Measurements from ENCODE around the gene ZC3H15. TPM values are rescaled to one million over a fixed set of nuclear protein-coding genes. Genes with fewer than 3 reads are reported as not detected.

ZC3H15 gene
- total and polyA plus RNA-seq, 11 donors: 28.8 to 50.6 (median 31.5) TPM

- intact Hi-C loops (cut with DNase I): no loop called here
- Histone ChIP-seq H3K9me3 (no peaks in the 10 kb centered on the region), H3K27me3 (no peaks in the 10 kb centered on the region), H3K4me1 (peaks cover 0 to 35% (median 14%) of the 10 kb centered on the region in 12 donors), H3K36me3 (no peaks in the 10 kb centered on the region), H3K4me3 (no peak overlapping the region), H3K27ac (peak overlapping the region in 6 of 12 donors; percentile 5 to 70 (median 46))
- TF ChIP-seq POLR2A (IDR thresholded peaks at IDR 0.05): no peak
- TF ChIP-seq, protein P1, sequence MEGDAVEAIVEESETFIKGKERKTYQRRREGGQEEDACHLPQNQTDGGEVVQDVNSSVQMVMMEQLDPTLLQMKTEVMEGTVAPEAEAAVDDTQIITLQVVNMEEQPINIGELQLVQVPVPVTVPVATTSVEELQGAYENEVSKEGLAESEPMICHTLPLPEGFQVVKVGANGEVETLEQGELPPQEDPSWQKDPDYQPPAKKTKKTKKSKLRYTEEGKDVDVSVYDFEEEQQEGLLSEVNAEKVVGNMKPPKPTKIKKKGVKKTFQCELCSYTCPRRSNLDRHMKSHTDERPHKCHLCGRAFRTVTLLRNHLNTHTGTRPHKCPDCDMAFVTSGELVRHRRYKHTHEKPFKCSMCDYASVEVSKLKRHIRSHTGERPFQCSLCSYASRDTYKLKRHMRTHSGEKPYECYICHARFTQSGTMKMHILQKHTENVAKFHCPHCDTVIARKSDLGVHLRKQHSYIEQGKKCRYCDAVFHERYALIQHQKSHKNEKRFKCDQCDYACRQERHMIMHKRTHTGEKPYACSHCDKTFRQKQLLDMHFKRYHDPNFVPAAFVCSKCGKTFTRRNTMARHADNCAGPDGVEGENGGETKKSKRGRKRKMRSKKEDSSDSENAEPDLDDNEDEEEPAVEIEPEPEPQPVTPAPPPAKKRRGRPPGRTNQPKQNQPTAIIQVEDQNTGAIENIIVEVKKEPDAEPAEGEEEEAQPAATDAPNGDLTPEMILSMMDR (IDR thresholded peaks at IDR 0.05): no peak
- ATAC-seq (peak in 3 of 4 donors; percentile 59 to 70 (median 64)), DNase-seq (no peak)
- 40 to 71% (median 43%) methylated on average over 1 of the region's 1 CpG for WGBS, 4 donors
Observed at GRCh38 chr2:186544255-186544675, 58.2 kb downstream of the ZC3H15 start.

DNA sequence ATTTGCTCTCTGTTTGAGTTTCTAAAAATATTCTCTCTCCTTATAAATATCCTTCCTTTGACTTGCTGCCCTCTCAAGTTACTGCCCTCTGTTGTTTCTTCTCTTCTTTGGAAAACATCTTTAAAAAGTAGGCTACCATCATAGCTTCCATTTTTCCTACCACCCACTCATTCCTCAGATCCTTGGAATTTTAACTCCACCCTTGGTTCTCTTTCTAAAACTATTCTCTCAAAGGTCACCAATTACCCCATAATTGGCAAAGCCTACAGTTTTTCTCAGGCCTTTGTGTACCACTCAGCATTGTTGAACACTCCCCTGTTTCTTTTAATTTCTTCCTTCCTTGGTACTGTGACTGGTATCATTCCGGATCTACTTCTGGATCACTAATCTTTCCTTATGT lies 60.8 kb downstream of the ZC3H15 start:
- ATAC-seq (peak in 1 of 4 donors; percentile 36), DNase-seq (no peak)
- WGBS, 4 donors: 0 to 38% (median 2%) methylated on average over 1 of the region's 1 CpG
- intact Hi-C loops (cut with DNase I): no loop called here
- TF ChIP-seq POLR2A (IDR thresholded peaks at IDR 0.05): no peak
- TF ChIP-seq, protein P1 (IDR thresholded peaks at IDR 0.05): no peak
- Histone ChIP-seq H3K9me3 (no peaks in the 10 kb centered on the region), H3K27ac (no peak overlapping the region), H3K4me1 (peaks cover 0 to 35% (median 14%) of the 10 kb centered on the region in 12 donors), H3K4me3 (no peak overlapping the region), H3K36me3 (no peaks in the 10 kb centered on the region), H3K27me3 (no peaks in the 10 kb centered on the region)

GRCh38 chr2:186551323-186552050 lies 65.4 kb downstream of the ZC3H15 start:
- no peak for ATAC-seq

DNA sequence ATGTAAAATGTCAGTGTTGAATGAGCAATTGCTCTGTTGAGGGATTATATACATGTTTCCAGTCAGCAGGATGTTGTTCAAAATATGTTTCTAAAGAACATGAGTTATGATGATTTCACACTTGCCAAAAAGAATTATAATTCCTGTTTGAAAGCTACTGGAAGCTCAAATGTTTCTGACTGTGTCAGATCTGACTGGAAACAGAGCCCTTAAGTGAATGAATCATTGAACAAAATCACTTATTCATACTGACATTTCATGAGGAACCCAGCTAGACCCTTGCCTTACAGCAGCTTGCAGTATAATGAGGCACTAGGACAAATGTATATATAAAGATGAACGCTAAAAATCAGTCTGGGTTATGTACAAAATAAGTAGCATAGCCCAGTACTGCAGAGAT lies 68.4 kb downstream of the ZC3H15 start:
- 63 to 86% (median 71%) methylated on average over 1 of the region's 1 CpG for WGBS, 4 donors
- Histone ChIP-seq H3K4me3 (no peak overlapping the region), H3K27me3 (no peaks in the 10 kb centered on the region), H3K36me3 (no peaks in the 10 kb centered on the region), H3K4me1 (no peaks in the 10 kb centered on the region), H3K9me3 (no peaks in the 10 kb centered on the region), H3K27ac (no peak overlapping the region)
- no peak for ATAC-seq
- no peak for DNase-seq
- TF ChIP-seq, protein P1 (IDR thresholded peaks at IDR 0.05): no peak
- intact Hi-C loops (cut with DNase I): no loop called here

More at GRCh38 chr2:186551323-186552050, 65.4 kb downstream of the ZC3H15 start:
- Histone ChIP-seq H3K9me3 (no peaks in the 10 kb centered on the region), H3K4me1 (peaks cover 0 to 7% (median under 1%) of the 10 kb centered on the region in 12 donors), H3K36me3 (no peaks in the 10 kb centered on the region), H3K27me3 (no peaks in the 10 kb centered on the region), H3K4me3 (no peak overlapping the region), H3K27ac (no peak overlapping the region)
- 80 to 86% (median 81%) methylated on average over 8 of the region's 8 CpGs for WGBS, 4 donors
- intact Hi-C loops (cut with DNase I): no loop called here
- TF ChIP-seq, protein P1 (IDR thresholded peaks at IDR 0.05): no peak
- no peak for TF ChIP-seq POLR2A (IDR thresholded peaks at IDR 0.05)
- no peak for DNase-seq

Measured in heart left ventricle (tissue), 16 donors.